IPS-15b (cell line): ENCODE measurements around the gene CAGE1.

Experiments used
- H3K27me3 ChIP-seq: one replicate; pipeline ENCODE4 v1.6.1; 2013; ENCODE audit warnings: low read length; ENCODE audit not compliant: control insufficient read depth, insufficient read depth
- H3K36me3 ChIP-seq: one replicate; pipeline ENCODE4 v1.6.1; 2013; ENCODE audit warnings: low read length; ENCODE audit not compliant: control insufficient read depth, insufficient read depth
- H3K4me1 ChIP-seq: one replicate; pipeline ENCODE4 v1.6.1; 2013; ENCODE audit warnings: mild to moderate bottlenecking, low read length; ENCODE audit not compliant: control insufficient read depth, insufficient read depth
- H3K4me3 ChIP-seq: one replicate; pipeline ENCODE4 v1.5.1; 2013; ENCODE audit warnings: low read depth, low read length
- H3K9ac ChIP-seq: one replicate; pipeline ENCODE4 v1.6.1; 2013; ENCODE audit warnings: low read depth, mild to moderate bottlenecking, low read length
- H3K9me3 ChIP-seq: one replicate; pipeline ENCODE4 v1.6.1; 2013; ENCODE audit warnings: mild to moderate bottlenecking, low read length; ENCODE audit not compliant: control insufficient read depth, insufficient read depth

Gene CAGE1

GRCh38 chr6:7298113-7298512 lies 91.4 kb downstream of the CAGE1 start:
- Histone ChIP-seq H3K9ac (no peak overlapping the region), H3K4me3 (no peak overlapping the region), H3K4me1 (no peaks in the 10 kb centered on the region), H3K9me3 (no peaks in the 10 kb centered on the region), H3K36me3 (peaks cover 26% of the 10 kb centered on the region), H3K27me3 (no peaks in the 10 kb centered on the region)

- peaks cover 15% of the 10 kb centered on the region for H3K36me3 ChIP-seq
- no peak overlapping the region for H3K9ac ChIP-seq
- H3K4me1 ChIP-seq, result no peaks in the 10 kb centered on the region
- H3K9me3 ChIP-seq, result no peaks in the 10 kb centered on the region
- H3K4me3 ChIP-seq, result no peak overlapping the region
- H3K27me3 ChIP-seq, result no peaks in the 10 kb centered on the region
Measured at GRCh38 chr6:7296602-7297001, 92.9 kb downstream of the CAGE1 start.

GRCh38 chr6:7295916-7296315 lies 93.6 kb downstream of the CAGE1 start:
- Histone ChIP-seq H3K27me3 (no peaks in the 10 kb centered on the region), H3K4me3 (no peak overlapping the region), H3K4me1 (no peaks in the 10 kb centered on the region), H3K9me3 (no peaks in the 10 kb centered on the region), H3K36me3 (peaks cover 8% of the 10 kb centered on the region), H3K9ac (no peak overlapping the region)

- Histone ChIP-seq H3K9ac (no peak overlapping the region), H3K27me3 (no peaks in the 10 kb centered on the region), H3K4me1 (no peaks in the 10 kb centered on the region), H3K36me3 (peaks cover 12% of the 10 kb centered on the region), H3K9me3 (no peaks in the 10 kb centered on the region), H3K4me3 (no peak overlapping the region)
Measured at GRCh38 chr6:7292596-7293255, 96.8 kb downstream of the CAGE1 start.

GRCh38 chr6:7290079-7290478 lies 99.5 kb downstream of the CAGE1 start:
- Histone ChIP-seq H3K27me3 (no peaks in the 10 kb centered on the region), H3K4me3 (no peak overlapping the region), H3K4me1 (no peaks in the 10 kb centered on the region), H3K36me3 (peaks cover 8% of the 10 kb centered on the region), H3K9ac (no peak overlapping the region), H3K9me3 (no peaks in the 10 kb centered on the region)

- H3K4me3 ChIP-seq, result no peak overlapping the region
- H3K9me3 ChIP-seq, result no peaks in the 10 kb centered on the region
- H3K4me1 ChIP-seq, result no peaks in the 10 kb centered on the region
- H3K36me3 ChIP-seq, result peaks cover 8% of the 10 kb centered on the region
- no peaks in the 10 kb centered on the region for H3K27me3 ChIP-seq
- H3K9ac ChIP-seq, result no peak overlapping the region
Measured at GRCh38 chr6:7285416-7285815, 104.1 kb downstream of the CAGE1 start.

GRCh38 chr6:7283676-7284075 lies 105.9 kb downstream of the CAGE1 start:
- no peaks in the 10 kb centered on the region for H3K27me3 ChIP-seq
- H3K9ac ChIP-seq, result no peak overlapping the region
- no peaks in the 10 kb centered on the region for H3K9me3 ChIP-seq
- H3K36me3 ChIP-seq, result no peaks in the 10 kb centered on the region
- no peaks in the 10 kb centered on the region for H3K4me1 ChIP-seq
- no peak overlapping the region for H3K4me3 ChIP-seq

- H3K9ac ChIP-seq, result no peak overlapping the region
Measured at GRCh38 chr6:7282097-7282906, 107.2 kb downstream of the CAGE1 start.

More at GRCh38 chr6:7282097-7282906, 107.2 kb downstream of the CAGE1 start:
- H3K36me3 ChIP-seq, result no peaks in the 10 kb centered on the region
- no peaks in the 10 kb centered on the region for H3K4me1 ChIP-seq
- no peaks in the 10 kb centered on the region for H3K27me3 ChIP-seq
- no peaks in the 10 kb centered on the region for H3K9me3 ChIP-seq
- H3K4me3 ChIP-seq, result no peak overlapping the region
